ENCODE measurements around the gene C6orf132. TPM values are rescaled to one million over a fixed set of nuclear protein-coding genes. Genes with fewer than 3 reads are reported as not detected.

The C6orf132 gene
- total and polyA plus RNA-seq, 10 of the 15 experiments (the other 5 are each of a cell fraction or from before 2014, with no cell fraction given) = 0.04 to 0.05 TPM; not detected in 8

DNA sequence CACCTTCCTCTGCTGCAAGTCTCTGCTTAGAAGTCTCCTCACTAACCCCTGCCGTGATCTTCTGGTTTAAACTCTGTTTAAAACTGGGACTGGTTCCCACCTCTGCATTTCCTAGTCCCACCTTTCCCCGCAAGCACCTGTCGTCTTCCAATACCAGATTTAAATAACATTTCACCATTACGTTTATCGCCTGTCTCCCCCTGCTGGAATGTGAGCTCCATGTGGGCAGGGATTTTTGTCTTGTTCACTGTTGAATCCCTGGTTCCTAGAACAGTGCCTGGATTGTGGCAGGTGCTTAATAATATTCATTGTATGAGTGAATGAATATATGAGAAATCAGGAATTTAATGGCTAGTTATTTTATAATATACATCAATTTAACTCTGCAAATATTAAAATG lies 33.4 kb upstream of the C6orf132 start:
- TF ChIP-seq, protein P1, sequence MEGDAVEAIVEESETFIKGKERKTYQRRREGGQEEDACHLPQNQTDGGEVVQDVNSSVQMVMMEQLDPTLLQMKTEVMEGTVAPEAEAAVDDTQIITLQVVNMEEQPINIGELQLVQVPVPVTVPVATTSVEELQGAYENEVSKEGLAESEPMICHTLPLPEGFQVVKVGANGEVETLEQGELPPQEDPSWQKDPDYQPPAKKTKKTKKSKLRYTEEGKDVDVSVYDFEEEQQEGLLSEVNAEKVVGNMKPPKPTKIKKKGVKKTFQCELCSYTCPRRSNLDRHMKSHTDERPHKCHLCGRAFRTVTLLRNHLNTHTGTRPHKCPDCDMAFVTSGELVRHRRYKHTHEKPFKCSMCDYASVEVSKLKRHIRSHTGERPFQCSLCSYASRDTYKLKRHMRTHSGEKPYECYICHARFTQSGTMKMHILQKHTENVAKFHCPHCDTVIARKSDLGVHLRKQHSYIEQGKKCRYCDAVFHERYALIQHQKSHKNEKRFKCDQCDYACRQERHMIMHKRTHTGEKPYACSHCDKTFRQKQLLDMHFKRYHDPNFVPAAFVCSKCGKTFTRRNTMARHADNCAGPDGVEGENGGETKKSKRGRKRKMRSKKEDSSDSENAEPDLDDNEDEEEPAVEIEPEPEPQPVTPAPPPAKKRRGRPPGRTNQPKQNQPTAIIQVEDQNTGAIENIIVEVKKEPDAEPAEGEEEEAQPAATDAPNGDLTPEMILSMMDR (IDR thresholded peaks at IDR 0.05 in 2 of 3, conservative IDR thresholded peaks at IDR 0.05 in 1 of 3; ENCODE audit: control insufficient read depth in 2 of 3, extremely low read depth in 1 of 3, insufficient read depth in 1 of 3, low read depth in 3 of 3, low read length in 3 of 3) = 0 out of 6 replicates have a peak, but pooled peaks of 2 of the 3 experiments have one; percentile 2 to 10
- TF ChIP-seq, protein P2, sequence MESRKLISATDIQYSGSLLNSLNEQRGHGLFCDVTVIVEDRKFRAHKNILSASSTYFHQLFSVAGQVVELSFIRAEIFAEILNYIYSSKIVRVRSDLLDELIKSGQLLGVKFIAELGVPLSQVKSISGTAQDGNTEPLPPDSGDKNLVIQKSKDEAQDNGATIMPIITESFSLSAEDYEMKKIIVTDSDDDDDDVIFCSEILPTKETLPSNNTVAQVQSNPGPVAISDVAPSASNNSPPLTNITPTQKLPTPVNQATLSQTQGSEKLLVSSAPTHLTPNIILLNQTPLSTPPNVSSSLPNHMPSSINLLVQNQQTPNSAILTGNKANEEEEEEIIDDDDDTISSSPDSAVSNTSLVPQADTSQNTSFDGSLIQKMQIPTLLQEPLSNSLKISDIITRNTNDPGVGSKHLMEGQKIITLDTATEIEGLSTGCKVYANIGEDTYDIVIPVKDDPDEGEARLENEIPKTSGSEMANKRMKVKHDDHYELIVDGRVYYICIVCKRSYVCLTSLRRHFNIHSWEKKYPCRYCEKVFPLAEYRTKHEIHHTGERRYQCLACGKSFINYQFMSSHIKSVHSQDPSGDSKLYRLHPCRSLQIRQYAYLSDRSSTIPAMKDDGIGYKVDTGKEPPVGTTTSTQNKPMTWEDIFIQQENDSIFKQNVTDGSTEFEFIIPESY (IDR thresholded peaks at IDR 0.05) = no peak
- no peaks in the 10 kb centered on the region for H3K27me3 ChIP-seq (replicated peaks in 1 of 2; ENCODE audit: control insufficient read depth in 2 of 2, insufficient read depth in 2 of 2, low read length in 1 of 2)
- H3K36me3 ChIP-seq (ENCODE audit: control insufficient read depth in 2 of 2, insufficient read depth in 2 of 2, low read length in 1 of 2) = no peaks in the 10 kb centered on the region
- SMC1A ChIA-PET (ENCODE audit: uncharacterized antibody, unreplicated experiment) = no interaction called here
- no peak for DNase-seq (ENCODE audit: low read depth, low spot score)
- no peaks in the 10 kb centered on the region for H3K79me2 ChIP-seq (ENCODE audit: control insufficient read depth, insufficient read depth, low read length)
- WGBS (ENCODE audit: insufficient coverage, insufficient replicate concordance, low lambda C conversion rate, missing lambda C conversion rate) = 40% methylated on average over 5 of the region's 5 CpGs
- no peak overlapping the region for H3K4me3 ChIP-seq
- H3K9ac ChIP-seq (ENCODE audit: control insufficient read depth, insufficient read depth, low read length) = no peak overlapping the region
- no peak overlapping the region for H3K27ac ChIP-seq (ENCODE audit: control insufficient read depth, insufficient read depth)
- no peak overlapping the region for H2AFZ ChIP-seq (ENCODE audit: control insufficient read depth, low read depth, low read length)
- H4K20me1 ChIP-seq (ENCODE audit: control insufficient read depth, insufficient read depth) = no peaks in the 10 kb centered on the region
- intact Hi-C loops (cut with micrococcal nuclease; ENCODE audit: unreplicated experiment) (no loop called here), in situ Hi-C loops (cut with MboI) (no loop called here)
- CTCF ChIA-PET = interaction anchor here (0.5 to 1.0 kb wide), 2 partner anchors 72 to 100 kb away, joined by 3 to 4 read pairs; no protein-coding TSS in a partner anchor
- no peak for ATAC-seq
- BruUV-seq (replicated peaks) = no TSS peak
- POLR2A ChIA-PET = interaction anchor here (0.6 to 0.7 kb wide), 2 partner anchors 57 to 107 kb away, joined by 5 to 10 read pairs; no protein-coding TSS in a partner anchor
- H3K9me3 ChIP-seq (replicated peaks; ENCODE audit: control insufficient read depth, insufficient read depth, low read length) = no peaks in the 10 kb centered on the region
- no peak overlapping the region for H3K4me2 ChIP-seq (ENCODE audit: control insufficient read depth, insufficient read depth)
- FAIRE-seq = no peak
- RAD21 ChIA-PET (ENCODE audit: unreplicated experiment) = interaction anchor here (0.6 kb wide), 1 partner anchor 716 kb away, joined by 3 read pairs; no protein-coding TSS in a partner anchor
- no peaks in the 10 kb centered on the region for H3K4me1 ChIP-seq (ENCODE audit: control insufficient read depth, insufficient read depth, low read length)

Data from GM12878 (cell line).